Measurements from ENCODE around the gene CD5L. TPM values are rescaled to one million over a fixed set of nuclear protein-coding genes. Genes with fewer than 3 reads are reported as not detected.

The CD5L gene
- polyA plus RNA-seq, 3 donors, result 0.06 to 0.45 (median 0.11) TPM

- H3K27ac ChIP-seq (ENCODE audit: low read depth, low read length), result no peak overlapping the region
- WGBS, 3 donors, result 71 to 81% (median 81%) methylated on average over 2 of the region's 2 CpGs
These were observed 21.3 kb downstream of the CD5L start for GRCh38 chr1:157820299-157820698.

GRCh38 chr1:157819896-157820295, 21.7 kb downstream of the CD5L start, which contains the start of gene FCRL1:
FCRL1 (minus strand) TSS chr1:157820120; CDS start chr1:157820037, 83 bp downstream.
- 35 to 64% (median 53%) methylated on average over 3 of the region's 3 CpGs for WGBS, 3 donors
- H3K27ac ChIP-seq (ENCODE audit: low read depth, low read length), result no peak within 1 kb of the TSS

DNA sequence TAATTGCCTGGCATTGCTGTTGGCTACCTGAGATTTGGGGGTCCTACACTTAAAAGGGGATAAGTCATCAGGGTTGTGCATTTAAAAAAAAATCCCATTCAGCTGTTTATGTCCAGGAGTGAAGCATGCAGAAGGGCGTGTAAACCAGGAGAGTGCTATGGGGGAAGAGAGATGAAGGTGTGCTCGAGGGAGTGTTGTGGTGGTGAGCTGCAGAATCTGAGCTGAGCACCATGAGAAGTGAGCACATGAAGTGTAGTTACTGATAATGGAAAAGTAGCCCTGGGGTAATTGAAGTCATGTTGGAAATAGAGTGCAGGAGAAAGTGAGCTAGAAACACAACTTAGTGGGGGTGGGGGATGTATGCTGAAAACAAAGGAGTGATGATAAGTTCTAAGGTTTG, 22.4 kb downstream of the CD5L start:
- no peak overlapping the region for H3K27ac ChIP-seq (ENCODE audit: low read depth, low read length)

DNA sequence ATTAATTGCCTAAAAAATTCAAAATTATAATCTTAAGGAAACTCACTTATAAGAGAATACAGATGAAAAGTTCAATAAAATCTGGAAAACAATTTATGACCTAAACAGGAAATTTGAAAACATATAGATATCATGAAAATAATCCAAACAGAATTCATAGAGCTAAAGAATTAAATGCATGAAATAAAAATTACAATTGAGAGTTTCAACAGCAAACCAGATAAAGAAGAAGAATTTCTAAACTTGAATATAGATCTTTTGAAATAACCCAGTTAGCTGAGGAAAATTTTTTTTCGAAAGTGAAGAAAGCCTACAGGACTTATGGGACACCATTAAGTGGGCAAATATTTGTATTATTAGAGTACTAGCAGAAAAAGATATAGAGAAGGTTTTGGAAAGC, 28.3 kb downstream of the CD5L start:
- 58 to 92% (median 71%) methylated on average over 1 of the region's 1 CpG for whole genome bisulfite sequencing, 3 donors
- no peak overlapping the region for H3K27ac ChIP-seq (ENCODE audit: low read depth, low read length)

More for the DNA sequence above, 22.4 kb downstream of the CD5L start:
- WGBS, 3 donors, result 62 to 68% (median 65%) methylated on average over 2 of the region's 2 CpGs

- WGBS, 3 donors, result 45 to 66% (median 63%) methylated on average over 6 of the region's 6 CpGs
- no peak overlapping the region for H3K27ac ChIP-seq (ENCODE audit: low read depth, low read length)
These were observed 35.0 kb downstream of the CD5L start for GRCh38 chr1:157806431-157807149.

DNA sequence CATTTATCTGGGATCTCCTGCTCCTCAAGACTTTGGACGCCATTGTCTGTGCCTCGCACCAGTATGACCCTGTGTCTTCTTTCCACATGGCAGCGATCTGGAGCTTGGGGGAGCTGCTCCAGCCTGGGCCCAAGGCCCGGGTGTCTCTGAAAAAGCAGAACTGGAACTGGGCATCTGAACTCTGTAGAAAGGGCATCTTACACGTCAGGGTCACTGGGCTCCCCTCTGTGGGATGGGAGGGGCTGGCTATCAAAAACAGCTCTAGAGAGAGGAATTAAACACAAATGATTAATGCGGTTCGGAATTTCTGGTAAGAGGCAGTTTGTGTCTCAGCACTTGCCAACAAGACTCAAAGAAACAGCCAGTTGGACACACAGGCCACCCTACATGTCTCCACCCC, 37.8 kb downstream of the CD5L start:
- no peak overlapping the region for H3K27ac ChIP-seq (ENCODE audit: low read depth, low read length)
- 69 to 80% (median 79%) methylated on average over 7 of the region's 7 CpGs for WGBS, 3 donors

GRCh38 chr1:157799996-157800395, 41.6 kb downstream of the CD5L start:
- WGBS, 3 donors, result 55 to 83% (median 71%) methylated on average over 1 of the region's 1 CpG
- H3K27ac ChIP-seq (ENCODE audit: low read depth, low read length), result no peak overlapping the region

DNA sequence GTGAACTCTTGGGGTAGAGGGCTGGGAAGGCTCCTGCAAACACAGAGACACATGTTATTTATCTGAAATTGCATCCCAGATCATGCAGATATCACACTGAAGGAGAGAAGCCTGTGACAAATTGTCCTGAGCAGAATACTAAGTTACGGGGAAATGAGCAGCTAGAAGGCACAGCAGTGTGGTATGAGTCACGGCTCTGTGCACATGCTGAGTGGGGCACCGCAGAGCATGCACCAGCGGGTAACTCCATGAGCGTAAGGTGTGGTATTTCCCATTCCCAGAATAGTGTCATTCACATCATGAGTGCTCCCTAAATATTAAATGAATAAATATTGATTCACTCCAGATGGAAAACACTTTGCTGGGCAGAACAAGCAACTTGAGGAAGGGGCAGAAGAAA, 43.4 kb downstream of the CD5L start:
- 84 to 90% (median 85%) methylated on average over 5 of the region's 5 CpGs for WGBS, 3 donors
- no peak overlapping the region for H3K27ac ChIP-seq (ENCODE audit: low read depth, low read length)

GRCh38 chr1:157785248-157785647, 56.4 kb downstream of the CD5L start:
- H3K27ac ChIP-seq (ENCODE audit: low read depth, low read length), result no peak overlapping the region
- 12 to 17% (median 13%) methylated on average over 1 of the region's 1 CpG for WGBS, 3 donors

- 71 to 91% (median 90%) methylated on average over 3 of the region's 3 CpGs for WGBS, 3 donors
These were observed 56.8 kb downstream of the CD5L start for GRCh38 chr1:157784801-157785200.

GRCh38 chr1:157782931-157783330, 58.7 kb downstream of the CD5L start:
- H3K27ac ChIP-seq (ENCODE audit: low read depth, low read length), result no peak overlapping the region
- 51 to 86% (median 72%) methylated on average over 1 of the region's 1 CpG for WGBS, 3 donors

More at GRCh38 chr1:157784801-157785200, 56.8 kb downstream of the CD5L start:
- no peak overlapping the region for H3K27ac ChIP-seq (ENCODE audit: low read depth, low read length)

DNA sequence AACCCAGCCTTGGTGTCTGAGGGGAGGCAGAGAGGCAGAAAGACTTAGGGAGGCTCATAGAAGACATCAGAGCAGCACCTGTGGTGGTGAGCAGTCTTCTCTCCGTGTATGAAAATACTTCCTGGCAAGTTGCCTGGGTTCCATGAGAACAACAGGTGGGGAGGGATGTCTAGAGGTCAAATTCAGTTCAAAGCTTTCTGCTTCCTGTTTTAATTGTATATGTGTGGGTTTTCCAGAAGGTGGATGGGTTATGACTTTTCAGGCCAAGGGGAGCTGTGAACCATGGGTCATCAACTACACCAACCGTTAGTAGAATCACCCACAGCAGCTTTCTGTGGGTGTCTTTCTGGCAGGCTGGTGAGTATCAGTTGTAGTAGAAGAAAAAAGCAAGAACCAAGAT, 60.6 kb downstream of the CD5L start:
- 32 to 48% (median 33%) methylated on average over 2 of the region's 2 CpGs for WGBS, 3 donors
- no peak overlapping the region for H3K27ac ChIP-seq (ENCODE audit: low read depth, low read length)

Other genes starting within 250 kb of the CD5L start
- not detected for gene FCRL4, start 243.7 kb downstream of the CD5L start, polyA plus RNA-seq
- gene FCRL3, start 141.0 kb downstream of the CD5L start, polyA plus RNA-seq, result under 1 TPM in 2 of 3 donors, not detected in 1; 0.09 to 0.22 TPM
- under 1 TPM in 2 of 3 donors, not detected in 1; 0.25 to 0.29 TPM for gene FCRL2, start 64.7 kb downstream of the CD5L start, polyA plus RNA-seq
- gene FCRL1, start 21.7 kb downstream of the CD5L start, polyA plus RNA-seq, result under 1 TPM in 2 of 3 donors, not detected in 1; 0.58 to 0.78 TPM
- gene KIRREL1, start 151.8 kb upstream of the CD5L start, polyA plus RNA-seq, result 10 to 100 TPM in 2 of 3 donors, 1 to 10 TPM in 1; 3.5 to 41.1 (median 19.7) TPM